GM12891 (cell line): ENCODE results near the gene FFAR2.

Experiments used
- PAX5 ChIP-seq: IDR thresholded peaks from 2 replicates; pipeline ENCODE4 v1.6.1; 2011; ENCODE audit warnings: low read length, moderate library complexity, mild to moderate bottlenecking; ENCODE audit not compliant: insufficient read depth, severe bottlenecking
- POLR2A ChIP-seq: IDR thresholded peaks from 2 replicates; pipeline ENCODE4 v1.6.1; 2011; ENCODE audit warnings: low read depth, low read length, control low read depth
- POLR2AphosphoS5 ChIP-seq: IDR thresholded peaks from 2 replicates; pipeline ENCODE4 v1.6.1; 2011; ENCODE audit warnings: low read depth, low read length, control low read depth
- TAF1 ChIP-seq: IDR thresholded peaks from 2 replicates; pipeline ENCODE4 v1.6.1; 2011; ENCODE audit warnings: low read depth, low read length, control low read depth

DNA sequence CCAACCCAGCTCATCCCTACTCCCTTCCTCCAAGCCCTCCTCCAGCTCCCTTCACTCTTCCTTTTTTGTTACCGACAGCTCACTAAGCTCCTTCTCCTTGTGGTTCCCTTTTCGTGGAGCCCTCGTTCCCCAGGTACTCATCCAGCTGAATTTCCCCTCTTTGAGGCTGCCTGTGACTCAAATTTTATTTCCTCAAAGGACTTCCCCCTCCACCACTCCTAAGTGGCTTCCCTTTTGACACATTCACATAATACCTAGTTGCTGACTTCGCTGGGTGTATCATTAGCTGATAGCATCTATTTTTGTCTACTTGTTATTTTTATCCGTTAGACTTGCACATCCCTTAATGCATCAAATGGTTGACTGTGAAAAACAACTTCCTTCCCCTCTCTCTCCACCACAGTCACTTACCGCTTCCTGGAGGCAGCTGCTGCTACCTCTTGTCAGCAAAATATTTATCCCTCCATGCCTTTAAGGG is 14.5 kb downstream of the FFAR2 start:
- TF ChIP-seq POLR2A (no peak), POLR2AphosphoS5 (no peak), TAF1 (no peak), PAX5 (no peak)
